GM21576 (cell line): ENCODE results near the gene PRPF8.

Experiments used
- ATAC-seq: cut with Tn5 transposase; IDR thresholded peaks from one replicate; pipeline ENCODE4 v1.9.1; 2021; ENCODE audit warnings: mild to moderate bottlenecking, moderate library complexity; ENCODE audit not compliant: unreplicated experiment

Gene PRPF8

DNA sequence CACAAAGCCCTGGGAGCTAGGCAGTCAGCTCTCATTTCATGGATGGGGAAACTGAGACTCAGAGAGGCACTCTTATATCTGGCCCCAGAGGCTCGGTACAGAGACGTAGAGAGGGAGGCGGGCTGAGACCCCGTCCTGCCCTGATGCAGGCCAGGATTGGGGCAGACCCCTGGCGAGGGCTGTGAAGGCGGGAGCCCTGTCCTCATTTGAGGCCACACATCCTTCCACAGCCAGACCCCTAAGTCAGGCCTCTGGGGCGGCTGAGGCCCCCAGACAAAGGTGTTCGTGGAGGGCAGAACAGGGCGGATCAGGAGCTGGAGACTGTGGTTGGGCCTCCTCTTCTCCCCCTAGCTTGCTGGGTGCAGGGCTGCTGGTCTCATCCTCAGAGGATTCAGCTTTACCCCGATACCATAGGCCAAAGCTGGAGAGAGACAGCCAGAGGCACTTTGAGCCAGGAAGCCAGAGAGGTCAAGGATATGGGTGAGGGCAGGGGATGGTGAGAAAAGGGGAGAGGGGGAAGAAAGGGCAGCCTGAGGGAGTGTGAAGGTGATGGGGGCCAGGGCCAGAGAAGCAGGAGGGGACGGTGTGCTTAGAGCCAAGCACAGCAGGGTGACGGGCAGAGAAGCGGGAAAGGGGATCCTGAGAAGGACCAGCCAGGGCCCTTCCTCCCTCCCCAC lies 38.3 kb downstream of the PRPF8 start:
- ATAC-seq = no peak

DNA sequence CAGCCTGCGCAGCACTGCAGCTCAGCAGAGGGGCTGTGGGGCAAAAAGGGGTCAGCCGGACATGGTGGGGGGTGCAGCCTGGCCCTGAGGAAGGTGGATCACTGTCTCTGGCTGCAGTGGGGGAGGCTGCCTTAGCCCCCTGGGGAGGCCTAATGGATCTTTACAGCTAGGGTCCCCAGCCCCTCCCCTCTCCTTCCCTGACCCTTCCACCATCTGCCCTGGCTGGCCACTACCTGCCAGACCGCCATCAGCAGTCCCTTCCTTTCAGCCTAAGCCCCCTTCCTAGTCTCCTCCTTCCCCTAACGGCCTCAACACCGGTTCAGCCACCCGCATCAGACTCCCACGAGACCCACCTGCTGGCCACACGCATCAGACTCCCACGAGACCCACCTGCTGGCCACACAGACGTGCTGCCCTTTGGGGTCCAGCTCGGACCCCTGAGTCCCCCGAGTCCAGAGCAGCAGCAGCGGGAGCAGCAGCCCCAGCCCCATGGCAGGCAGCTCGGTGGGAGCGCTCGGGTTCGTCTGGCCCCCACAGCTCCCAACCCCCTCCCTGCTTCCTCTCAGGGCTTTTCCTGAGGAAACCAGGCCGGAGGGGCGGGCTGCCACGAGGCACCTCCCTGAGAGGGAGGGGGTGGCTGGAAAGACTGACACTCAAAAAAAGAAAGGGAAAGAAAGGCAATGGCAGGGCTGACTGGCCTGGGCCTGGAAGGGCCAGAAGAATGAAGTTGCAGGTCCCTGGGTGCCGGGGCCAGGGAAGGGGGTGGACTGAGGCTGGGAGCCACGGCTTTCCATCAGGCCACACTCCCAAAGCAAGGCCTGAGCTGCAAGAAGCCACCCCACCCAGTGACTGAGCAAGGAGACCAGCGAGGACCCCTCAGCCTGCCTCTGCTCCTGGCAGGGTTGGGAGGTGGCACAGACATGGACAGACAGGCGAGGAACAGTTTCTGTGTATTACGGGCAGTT lies 39.2 kb downstream of the PRPF8 start, which contains the start of gene SCARF1:
Gene SCARF1 (minus strand): TSS at position 526 of the 965 bp plus-strand sequence. CDS start 35 bp downstream, at position 491.
- ATAC-seq = no peak

DNA sequence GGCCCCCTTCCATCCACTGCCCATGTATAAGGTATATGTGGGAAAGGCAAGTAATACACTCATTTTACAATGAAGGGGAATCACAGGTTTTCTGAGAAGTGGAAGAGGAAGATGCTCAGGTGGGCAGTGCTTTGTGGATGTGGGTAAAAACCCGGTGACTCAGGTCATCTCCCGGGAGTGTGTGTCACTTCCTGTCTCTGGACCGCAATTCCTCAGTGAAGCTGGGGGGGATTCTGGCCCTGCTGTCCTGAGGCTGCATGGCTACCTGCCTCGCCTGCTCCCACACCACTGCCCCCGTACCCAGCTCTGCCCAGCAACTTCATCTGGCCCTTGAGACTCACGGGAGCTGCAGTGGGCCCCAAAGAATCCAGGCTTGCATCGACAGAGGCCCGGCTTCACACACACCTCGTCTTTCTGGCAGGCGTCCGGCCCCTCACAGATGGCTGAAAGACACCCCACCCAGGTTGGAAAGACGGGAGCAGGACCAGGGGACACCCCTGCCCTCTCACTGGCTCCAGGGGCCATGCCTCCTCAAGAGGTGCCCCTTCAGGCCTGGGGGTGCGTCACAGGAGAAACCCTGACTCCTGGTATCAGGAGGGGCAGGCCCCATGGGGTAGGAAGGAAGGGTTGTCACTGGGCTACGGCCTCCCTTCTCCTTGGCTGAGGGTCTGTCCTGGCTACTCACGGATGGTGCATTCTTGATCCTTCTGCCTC lies 40.0 kb downstream of the PRPF8 start:
- ATAC-seq = no peak

- no peak for ATAC-seq
Measured at GRCh38 chr17:1643999-1644492, 40.6 kb downstream of the PRPF8 start.

DNA sequence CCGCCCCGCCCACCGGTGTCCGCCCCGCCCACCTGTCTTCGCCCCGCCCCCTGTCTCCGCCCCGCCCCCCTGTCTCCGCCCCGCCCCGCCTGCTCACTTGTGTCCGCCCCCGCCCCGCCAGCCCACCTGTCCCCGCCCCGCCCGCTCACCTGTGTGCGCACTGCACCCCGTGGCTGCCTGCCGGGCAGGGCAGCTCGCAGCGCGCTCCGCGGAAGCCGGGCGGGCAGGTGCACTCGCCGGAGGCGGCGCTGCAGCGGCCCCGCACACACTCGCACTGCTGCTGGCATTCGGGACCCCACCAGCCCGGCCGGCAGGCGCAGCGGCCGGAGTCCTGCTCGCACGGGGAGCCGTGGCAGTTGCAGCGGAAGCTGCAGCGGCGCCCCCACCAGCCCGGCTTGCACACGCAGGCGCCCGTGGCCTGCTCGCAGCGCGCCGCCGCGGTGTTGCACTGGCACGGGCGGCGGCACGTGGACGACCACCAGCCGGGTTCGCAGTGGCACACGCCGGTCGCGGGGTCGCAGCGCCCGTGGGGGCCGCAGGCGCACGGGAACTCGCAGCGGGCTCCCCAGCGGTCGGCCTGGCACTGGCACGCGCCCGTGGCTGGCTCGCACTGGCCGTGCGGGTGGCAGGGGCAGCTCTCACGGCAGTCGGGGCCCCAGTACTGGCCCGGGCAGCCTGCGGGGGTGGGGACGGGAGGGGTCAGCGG lies 41.2 kb downstream of the PRPF8 start:
- ATAC-seq = no peak

GRCh38 chr17:1641065-1641403 lies 43.6 kb downstream of the PRPF8 start:
- ATAC-seq = no peak

DNA sequence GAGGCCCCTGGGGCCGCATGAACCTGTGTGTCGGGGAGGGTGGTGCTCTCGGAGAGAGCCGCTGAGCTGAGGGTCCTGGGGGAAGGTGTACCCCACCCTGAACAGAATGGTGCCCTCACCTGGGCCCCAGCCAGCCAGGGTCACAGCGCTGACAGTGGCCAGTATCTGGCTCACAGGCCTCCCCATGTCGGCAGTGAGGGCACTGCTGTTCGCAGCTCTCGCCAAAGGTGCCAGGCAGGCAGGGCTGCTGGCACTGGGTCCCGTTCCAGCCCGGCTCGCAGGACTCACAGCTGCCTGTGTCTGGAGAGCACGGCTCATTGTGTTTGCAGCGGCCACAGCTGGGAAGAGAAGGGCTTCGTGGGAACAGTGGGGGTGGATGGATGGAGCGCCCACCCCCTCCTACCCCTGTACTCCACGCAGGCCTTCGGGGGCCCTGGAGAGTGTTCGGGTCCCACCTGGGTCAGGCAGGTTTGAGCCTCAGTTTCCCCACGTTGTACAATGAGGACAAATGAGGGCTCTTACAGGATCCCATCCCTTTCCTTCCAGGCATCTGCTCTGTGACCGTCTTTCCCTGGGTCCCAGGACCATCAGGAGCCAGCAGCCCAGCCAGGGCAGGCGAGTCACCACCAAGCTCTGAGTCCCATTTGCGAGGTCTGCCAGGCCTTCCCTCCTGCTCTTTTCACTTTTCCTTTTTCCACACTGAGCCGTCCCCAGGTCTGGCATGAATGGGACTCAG lies 44.2 kb downstream of the PRPF8 start:
- no peak for ATAC-seq

- ATAC-seq = no peak
Measured at GRCh38 chr17:1639549-1640180, 45.0 kb downstream of the PRPF8 start.

GRCh38 chr17:1638624-1639300 lies 45.9 kb downstream of the PRPF8 start:
- ATAC-seq = no peak

- ATAC-seq = no peak
Measured at GRCh38 chr17:1638171-1638590, 46.5 kb downstream of the PRPF8 start.

- ATAC-seq = no peak
Measured at GRCh38 chr17:1636732-1637285, 47.9 kb downstream of the PRPF8 start.

- no peak for ATAC-seq
Measured at GRCh38 chr17:1635675-1636465, 48.8 kb downstream of the PRPF8 start.

GRCh38 chr17:1634841-1635650 lies 49.6 kb downstream of the PRPF8 start:
- ATAC-seq = no peak

DNA sequence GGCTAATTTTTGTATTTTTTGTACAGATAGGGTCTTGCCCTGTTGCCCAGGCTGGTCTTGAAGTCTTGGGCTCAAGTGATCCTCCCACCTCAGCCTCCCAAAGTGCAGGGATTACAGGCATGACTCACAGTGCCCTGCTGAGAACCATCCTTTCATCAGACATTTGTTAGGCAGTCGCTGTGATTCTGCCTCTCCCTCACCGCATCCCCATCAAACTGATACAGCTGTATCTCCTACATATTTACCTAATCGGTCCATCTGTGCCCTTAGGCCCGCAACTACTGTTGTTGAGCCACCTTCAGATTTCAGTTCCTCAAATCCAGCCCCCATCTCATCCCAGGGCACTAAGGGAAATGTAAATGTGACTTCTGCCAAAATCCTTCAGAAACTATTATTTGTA lies 54.0 kb downstream of the PRPF8 start:
- no peak for ATAC-seq

DNA sequence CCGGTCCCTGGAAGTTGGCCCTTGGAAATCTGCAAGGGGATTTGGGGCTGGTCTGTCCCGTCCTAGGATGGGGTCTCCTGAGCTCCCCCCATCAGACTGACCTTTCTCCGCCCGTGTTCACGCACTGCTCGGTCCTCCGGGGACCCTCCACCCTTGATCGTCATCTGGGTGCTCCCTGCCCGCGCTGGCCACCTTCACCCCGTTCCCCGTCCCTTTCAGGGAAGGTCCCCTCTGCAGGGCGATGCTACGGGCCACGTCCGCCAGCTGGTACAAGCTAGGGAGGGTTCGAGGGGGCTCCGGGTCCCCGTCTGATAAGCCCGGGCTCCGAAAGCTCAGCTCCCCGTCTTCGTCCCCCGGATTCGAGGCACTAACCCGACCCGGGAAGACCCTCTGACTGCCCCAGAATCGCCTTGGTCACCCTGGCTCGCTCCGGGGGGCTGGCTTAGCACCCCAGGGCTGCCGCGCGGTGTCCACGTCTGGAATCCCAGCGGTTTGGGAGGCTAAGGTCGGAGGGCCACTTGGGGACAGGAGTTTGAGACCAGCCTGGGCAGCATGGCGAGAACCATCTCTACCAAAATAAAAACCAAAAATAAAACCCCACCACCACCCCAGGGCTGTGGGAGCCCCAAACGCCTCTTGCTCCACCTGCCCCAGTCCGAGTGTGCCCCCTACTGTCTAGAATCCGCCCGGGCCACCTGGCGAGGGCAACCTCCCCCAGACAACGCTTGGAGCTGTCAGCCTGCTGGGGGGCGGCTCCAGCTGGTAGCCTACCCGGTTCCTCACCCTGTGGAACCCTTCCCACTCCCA lies 55.0 kb downstream of the PRPF8 start:
- no peak for ATAC-seq

DNA sequence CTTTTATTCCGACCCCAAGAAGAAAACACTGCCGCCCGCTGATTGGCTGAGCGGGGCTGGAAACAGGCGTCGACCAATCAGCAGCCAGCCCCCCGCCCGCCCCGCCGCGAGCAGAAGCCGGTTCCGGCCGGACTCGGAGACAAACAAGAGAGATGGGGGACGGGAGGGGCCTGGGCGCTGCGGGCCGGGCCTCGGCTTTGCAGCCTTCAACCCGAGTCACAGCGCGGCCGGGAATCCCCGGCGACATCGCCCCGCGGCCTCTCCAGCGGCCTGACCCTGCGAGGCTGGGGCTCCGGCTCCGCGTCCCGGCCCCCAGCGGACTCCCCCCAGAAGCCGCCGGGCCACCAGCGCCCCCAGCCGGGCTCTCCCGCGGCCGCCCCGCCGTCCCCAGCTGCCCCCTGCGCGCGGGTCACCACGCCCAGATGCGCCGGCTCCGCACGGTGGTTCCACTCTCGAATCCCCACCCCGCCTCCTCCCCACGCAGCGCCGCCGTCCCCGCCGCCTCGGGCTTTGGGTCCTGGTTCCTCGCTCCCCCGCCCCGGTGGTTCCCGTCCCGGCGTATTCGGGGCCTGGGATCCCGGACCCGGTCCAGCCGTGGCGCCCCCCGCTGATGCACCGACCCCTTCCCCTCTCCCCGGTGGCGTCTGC lies 55.7 kb downstream of the PRPF8 start:
- ATAC-seq = peak; percentile 42
